HUES64 (cell line): ENCODE measurements around the gene STXBP4.
"Not testable (repeated sequence)": the region's sequence is repeated elsewhere in the genome, so short reads cannot be mapped to it uniquely, and the experiment has no call there.

Experiments used
- H3K27ac ChIP-seq: 2 replicates; pipeline ENCODE4 v1.7.0; 2013; ENCODE audit warnings: low read depth, low read length, inconsistent platforms
- H3K27me3 ChIP-seq: 2 replicates; pipeline ENCODE4 v1.6.1; 2013; ENCODE audit warnings: mild to moderate bottlenecking, low read length; ENCODE audit not compliant: insufficient read depth
- H3K36me3 ChIP-seq: 2 replicates; pipeline ENCODE4 v1.6.1; 2013; ENCODE audit warnings: mild to moderate bottlenecking, low read length; ENCODE audit not compliant: insufficient read depth
- H3K4me1 ChIP-seq: 2 replicates; pipeline ENCODE4 v1.6.1; 2013; ENCODE audit warnings: mild to moderate bottlenecking, low read length, moderate library complexity; ENCODE audit not compliant: insufficient read depth
- H3K4me3 ChIP-seq: 2 replicates; pipeline ENCODE4 v1.5.1; 2013; ENCODE audit warnings: mild to moderate bottlenecking, low read length, moderate library complexity
- H3K9ac ChIP-seq: 2 replicates; pipeline ENCODE4 v1.6.1; 2013; ENCODE audit warnings: mild to moderate bottlenecking, low read depth, low read length
- H3K9me3 ChIP-seq: 2 replicates; pipeline ENCODE4 v1.6.1; 2013; ENCODE audit warnings: low read depth, low read length; ENCODE audit not compliant: insufficient read depth
- whole genome bisulfite sequencing: fragments of 150-250, 120-280 bp; methylation state at CpG from one replicate; pipeline ENCODE4 v1.1.7; 2013; ENCODE audit warnings: missing lambda C conversion rate; 5-methylcytosine and 5-hydroxymethylcytosine counted together

STXBP4 gene

DNA sequence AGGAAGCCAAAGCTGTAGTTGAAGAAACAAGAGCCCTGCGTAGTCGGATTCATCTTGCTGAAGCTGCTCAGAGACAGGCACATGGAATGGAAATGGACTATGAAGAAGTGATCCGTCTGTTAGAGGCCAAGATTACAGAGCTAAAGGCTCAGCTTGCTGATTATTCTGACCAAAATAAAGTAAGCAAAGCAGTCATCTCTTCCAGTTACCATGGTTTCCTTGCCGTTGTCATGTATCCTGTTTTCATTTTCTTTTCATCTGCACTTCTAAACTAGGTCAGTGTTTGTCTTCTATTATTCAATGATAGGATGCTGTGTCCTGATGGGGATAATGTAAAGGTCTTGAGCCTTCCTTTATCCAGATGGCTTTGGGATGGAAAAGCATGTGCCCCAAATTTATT, 104.3 kb downstream of the STXBP4 start:
- Histone ChIP-seq H3K4me3 (no peak overlapping the region), H3K9me3 (no peaks in the 10 kb centered on the region), H3K27ac (no peak overlapping the region), H3K9ac (no peak overlapping the region), H3K4me1 (no peaks in the 10 kb centered on the region; the same call in 1 of the 2 replicates), H3K27me3 (no peaks in the 10 kb centered on the region), H3K36me3 (peaks cover 4% of the 10 kb centered on the region; the same call in 1 of the 2 replicates)
- 91% methylated on average over 4 of the region's 4 CpGs for whole genome bisulfite sequencing

DNA sequence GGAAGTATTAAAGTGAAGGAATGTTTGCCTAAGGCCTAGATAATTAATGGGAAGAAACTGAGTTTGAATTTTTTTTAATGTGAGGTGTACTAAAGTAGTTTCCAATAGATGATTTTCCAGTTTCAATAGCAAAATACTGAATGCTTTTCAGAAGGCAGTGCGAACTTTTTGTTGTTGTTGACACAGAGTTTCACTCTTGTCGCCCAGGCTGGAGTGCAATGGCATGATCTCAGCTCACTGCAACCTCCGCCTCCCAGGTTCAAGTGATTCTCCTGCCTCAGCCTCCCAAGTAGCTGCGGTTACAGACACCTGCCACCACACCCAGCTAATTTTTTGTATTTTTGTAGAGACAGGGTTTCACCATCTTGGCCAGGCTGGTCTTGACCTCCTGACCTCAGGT, 104.9 kb downstream of the STXBP4 start:
- H3K4me3 ChIP-seq, H3K27ac ChIP-seq, H3K9ac ChIP-seq, H3K36me3 ChIP-seq, H3K27me3 ChIP-seq, H3K9me3 ChIP-seq, H3K4me1 ChIP-seq: not testable (repeated sequence)
- WGBS = 95% methylated on average over 4 of the region's 4 CpGs

DNA sequence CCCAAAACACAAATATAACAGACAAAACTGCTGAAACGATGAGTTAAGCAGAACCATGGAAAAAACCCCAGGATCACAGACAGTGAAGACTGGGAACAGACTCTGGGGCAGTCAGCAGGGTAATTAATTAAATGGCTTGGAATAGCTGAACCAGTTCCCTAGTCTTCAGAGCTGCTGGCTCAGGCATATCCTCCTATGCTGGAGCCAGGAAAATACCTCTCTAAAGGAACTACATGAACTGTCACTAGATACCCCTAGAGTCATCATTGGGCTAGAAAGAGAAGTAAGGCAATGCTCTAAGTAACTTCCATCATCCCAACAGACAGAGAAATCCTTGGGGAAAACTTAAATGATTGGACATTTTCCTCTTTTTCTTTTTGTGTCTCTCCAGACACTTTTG, 113.0 kb downstream of the STXBP4 start:
- Histone ChIP-seq H3K4me1 (no peaks in the 10 kb centered on the region), H3K9me3 (no peaks in the 10 kb centered on the region), H3K27ac (no peak overlapping the region), H3K4me3 (no peak overlapping the region), H3K27me3 (no peaks in the 10 kb centered on the region), H3K36me3 (no peaks in the 10 kb centered on the region; the same call in none of the 2 replicates), H3K9ac (no peak overlapping the region)
- 95% methylated on average over 1 of the region's 1 CpG for WGBS

DNA sequence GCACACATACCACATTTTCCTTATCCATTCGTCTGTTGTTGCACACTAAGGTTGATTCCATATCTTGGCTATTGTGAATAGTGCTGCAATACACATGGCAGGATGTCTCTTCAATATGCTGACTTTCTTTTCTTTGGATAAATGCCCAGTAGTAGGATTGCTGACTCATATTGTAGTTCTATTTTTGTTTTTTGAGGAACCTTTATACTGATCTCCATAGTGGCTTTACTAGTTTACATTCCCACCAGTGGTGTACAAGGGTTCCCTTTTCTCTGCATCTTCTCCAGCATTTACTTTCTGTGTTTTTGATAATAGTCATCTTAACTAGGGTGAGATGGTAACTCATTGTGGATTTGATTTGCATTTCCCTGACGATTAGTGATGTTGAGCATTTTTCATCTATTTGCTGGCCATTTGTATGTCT, 118.1 kb downstream of the STXBP4 start:
- no peaks in the 10 kb centered on the region; the same call in none of the 2 replicates for H3K36me3 ChIP-seq
- H3K27ac ChIP-seq = no peak overlapping the region
- H3K9ac ChIP-seq = no peak overlapping the region
- no peak overlapping the region for H3K4me3 ChIP-seq
- H3K9me3 ChIP-seq = no peaks in the 10 kb centered on the region
- peaks cover 11% of the 10 kb centered on the region; the same call in 1 of the 2 replicates for H3K4me1 ChIP-seq
- WGBS = 97% methylated on average over 2 of the region's 2 CpGs
- H3K27me3 ChIP-seq = no peaks in the 10 kb centered on the region

DNA sequence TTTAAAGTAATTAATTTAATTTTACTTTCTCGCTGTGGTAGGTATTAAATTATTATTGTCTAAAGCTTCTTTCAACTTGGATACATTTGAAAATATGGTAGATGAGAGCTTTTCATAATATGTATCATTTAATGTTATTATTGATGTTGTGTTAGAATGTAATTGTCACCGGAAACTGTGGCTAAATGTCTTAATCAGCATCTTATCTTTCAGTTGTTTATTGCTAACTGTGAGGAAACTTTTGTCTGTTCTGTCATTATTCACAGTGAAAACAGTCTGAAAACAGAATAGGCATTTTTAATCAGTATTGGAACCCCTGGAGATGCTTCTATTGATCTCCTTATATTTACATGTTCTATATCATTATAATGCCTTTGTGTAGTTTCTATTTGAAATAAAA, 120.7 kb downstream of the STXBP4 start:
- no peaks in the 10 kb centered on the region for H3K27me3 ChIP-seq
- 96% methylated on average over 2 of the region's 2 CpGs for WGBS
- H3K9me3 ChIP-seq = no peaks in the 10 kb centered on the region
- H3K9ac ChIP-seq = no peak overlapping the region
- H3K4me1 ChIP-seq = peaks cover 11% of the 10 kb centered on the region; the same call in 1 of the 2 replicates
- H3K27ac ChIP-seq = no peak overlapping the region
- no peak overlapping the region for H3K4me3 ChIP-seq
- H3K36me3 ChIP-seq = no peaks in the 10 kb centered on the region; the same call in 1 of the 2 replicates

DNA sequence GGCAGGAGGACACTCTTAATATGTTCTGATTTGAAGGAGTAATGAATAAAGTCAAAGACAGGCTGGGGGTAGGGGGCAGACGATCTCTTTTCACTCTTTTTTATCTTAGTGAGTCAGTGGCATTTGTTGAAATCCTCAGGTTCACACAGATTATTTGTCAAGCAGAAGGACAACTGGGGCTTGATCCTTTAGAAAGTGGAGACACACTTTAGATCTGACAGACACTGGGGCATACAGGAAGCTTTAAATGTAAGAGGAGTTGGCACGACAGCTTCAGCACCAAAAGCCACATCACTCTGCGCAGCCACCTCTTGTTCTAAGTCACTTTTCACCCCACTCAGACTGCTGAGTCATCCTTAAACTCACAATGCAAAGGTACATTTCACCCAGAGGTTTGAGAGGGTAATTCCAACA, 121.5 kb downstream of the STXBP4 start:
- Histone ChIP-seq H3K4me3 (no peak overlapping the region), H3K4me1 (peaks cover 11% of the 10 kb centered on the region; the same call in 1 of the 2 replicates), H3K36me3 (no peaks in the 10 kb centered on the region; the same call in 1 of the 2 replicates), H3K9ac (peak overlapping the region; percentile 5; the same call in 1 of the 2 replicates), H3K9me3 (no peaks in the 10 kb centered on the region), H3K27me3 (no peaks in the 10 kb centered on the region), H3K27ac (no peak overlapping the region)
- 81% methylated on average over 3 of the region's 3 CpGs for WGBS

DNA sequence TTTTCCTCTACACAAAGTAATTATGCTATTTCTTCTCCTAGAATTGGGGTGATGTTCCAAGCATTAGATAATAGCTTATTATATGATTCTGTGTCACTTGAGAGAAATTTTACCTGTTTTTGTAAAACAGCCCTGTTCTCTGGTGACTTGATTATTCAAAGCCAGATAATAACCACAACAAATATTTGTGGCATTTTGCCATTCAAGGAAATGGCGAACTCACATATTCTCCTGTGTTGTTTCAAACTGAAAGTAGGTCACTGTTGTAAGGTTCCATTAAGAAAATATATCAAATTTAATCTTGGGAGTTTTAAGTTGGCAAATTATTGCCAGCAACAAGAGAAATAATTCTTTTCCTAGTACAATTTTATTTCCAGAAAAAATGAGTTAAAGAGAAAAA, 124.8 kb downstream of the STXBP4 start:
- 100% methylated on average over 1 of the region's 1 CpG for WGBS
- peaks cover 11% of the 10 kb centered on the region; the same call in 1 of the 2 replicates for H3K4me1 ChIP-seq
- no peak overlapping the region for H3K4me3 ChIP-seq
- no peak overlapping the region for H3K27ac ChIP-seq
- H3K9me3 ChIP-seq = no peaks in the 10 kb centered on the region
- no peaks in the 10 kb centered on the region for H3K27me3 ChIP-seq
- no peaks in the 10 kb centered on the region for H3K36me3 ChIP-seq
- H3K9ac ChIP-seq = no peak overlapping the region

DNA sequence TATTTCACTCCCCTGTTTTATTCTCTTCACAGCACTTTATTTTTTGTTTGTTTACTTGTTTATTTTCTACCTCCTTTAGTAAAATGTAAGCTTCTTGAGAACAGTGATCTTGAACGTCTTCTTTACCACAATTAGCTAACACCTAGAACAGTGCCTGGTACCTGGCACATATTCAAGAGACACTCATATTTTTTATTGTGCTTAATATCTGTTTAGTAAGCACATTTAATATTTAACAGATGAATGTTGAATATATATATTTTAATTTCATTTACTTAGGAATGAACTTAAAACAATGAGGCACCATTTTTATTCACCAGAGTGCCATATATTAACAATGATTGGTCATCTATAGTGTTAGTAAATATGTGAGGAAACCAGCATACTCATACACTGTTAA, 130.2 kb downstream of the STXBP4 start:
- Histone ChIP-seq H3K9me3 (no peaks in the 10 kb centered on the region), H3K27ac (no peak overlapping the region), H3K9ac (no peak overlapping the region), H3K27me3 (no peaks in the 10 kb centered on the region), H3K4me1 (no peaks in the 10 kb centered on the region), H3K36me3 (no peaks in the 10 kb centered on the region), H3K4me3 (no peak overlapping the region)
- 100% methylated on average over 1 of the region's 1 CpG for WGBS

DNA sequence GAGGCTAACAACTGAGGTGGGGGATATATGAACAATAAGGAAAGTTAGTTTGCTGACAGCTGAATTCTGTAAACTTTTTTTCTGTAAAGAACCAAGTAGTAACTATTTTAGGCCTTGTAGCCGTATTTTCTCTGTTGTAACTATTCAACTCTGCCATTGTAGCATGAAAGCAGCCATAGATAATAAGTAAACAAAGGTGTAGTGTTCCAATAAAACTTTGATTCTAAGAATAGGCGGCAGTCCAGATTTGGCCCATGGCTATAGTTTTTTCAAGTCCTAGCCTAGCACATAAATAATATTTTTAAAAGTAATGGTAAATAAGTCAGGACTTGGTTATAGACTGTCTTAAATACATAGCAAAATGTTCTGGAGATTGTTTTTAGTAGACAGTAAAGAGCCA, 142.0 kb downstream of the STXBP4 start:
- Histone ChIP-seq H3K36me3 (no peaks in the 10 kb centered on the region), H3K4me1 (no peaks in the 10 kb centered on the region), H3K9me3 (no peaks in the 10 kb centered on the region), H3K9ac (no peak overlapping the region), H3K4me3 (no peak overlapping the region), H3K27ac (no peak overlapping the region), H3K27me3 (no peaks in the 10 kb centered on the region)
- WGBS = 100% methylated on average over 2 of the region's 2 CpGs

DNA sequence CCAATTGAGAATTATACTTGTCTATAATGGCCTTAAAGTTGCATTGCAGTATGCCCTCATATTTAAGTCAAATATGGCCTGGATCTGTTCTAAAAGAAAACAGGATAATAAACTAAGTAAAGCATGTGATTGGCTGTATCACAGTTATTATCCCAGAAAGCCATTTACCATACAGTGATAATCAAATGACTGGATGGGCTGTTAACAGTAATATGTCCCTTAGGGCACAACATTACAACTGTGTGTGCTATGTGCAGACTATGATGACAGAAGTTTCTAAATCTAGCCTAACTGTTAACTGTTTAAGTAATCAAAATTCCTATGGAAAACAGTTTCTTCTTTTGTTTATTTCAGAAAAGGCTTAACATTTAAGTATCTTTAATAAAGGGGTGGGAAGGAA, 145.7 kb downstream of the STXBP4 start:
- no peaks in the 10 kb centered on the region for H3K27me3 ChIP-seq
- no peak overlapping the region for H3K27ac ChIP-seq
- no peak overlapping the region for H3K4me3 ChIP-seq
- H3K9me3 ChIP-seq = no peaks in the 10 kb centered on the region
- no peaks in the 10 kb centered on the region for H3K36me3 ChIP-seq
- no peaks in the 10 kb centered on the region for H3K4me1 ChIP-seq
- no peak overlapping the region for H3K9ac ChIP-seq

DNA sequence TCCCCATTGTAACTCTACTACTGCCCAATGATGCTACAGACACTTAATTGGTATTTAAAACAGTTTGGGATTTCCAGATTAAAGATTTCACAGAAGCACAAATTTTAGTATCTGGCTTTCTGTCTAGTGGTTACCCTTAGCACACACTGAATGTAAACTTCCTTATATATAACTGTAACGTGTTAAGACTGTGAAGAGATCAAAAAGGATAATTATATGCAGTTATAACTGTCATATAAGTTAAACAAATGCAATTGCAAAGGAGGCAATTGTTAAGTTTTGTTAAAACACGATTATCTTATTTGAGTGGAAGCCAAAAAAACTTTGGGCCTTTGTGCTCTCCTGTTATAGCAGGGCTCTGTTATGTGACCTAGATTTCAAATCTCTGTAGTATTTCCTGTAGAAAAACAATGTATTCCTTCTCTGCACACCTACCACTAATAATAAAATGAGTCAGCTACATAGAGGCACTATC, 147.9 kb downstream of the STXBP4 start:
- H3K9ac ChIP-seq = no peak overlapping the region
- H3K4me1 ChIP-seq = no peaks in the 10 kb centered on the region
- H3K27me3 ChIP-seq = no peaks in the 10 kb centered on the region
- H3K4me3 ChIP-seq = no peak overlapping the region
- H3K9me3 ChIP-seq = no peaks in the 10 kb centered on the region
- 90% methylated on average over 1 of the region's 2 CpGs for WGBS
- no peaks in the 10 kb centered on the region for H3K36me3 ChIP-seq
- no peak overlapping the region for H3K27ac ChIP-seq

DNA sequence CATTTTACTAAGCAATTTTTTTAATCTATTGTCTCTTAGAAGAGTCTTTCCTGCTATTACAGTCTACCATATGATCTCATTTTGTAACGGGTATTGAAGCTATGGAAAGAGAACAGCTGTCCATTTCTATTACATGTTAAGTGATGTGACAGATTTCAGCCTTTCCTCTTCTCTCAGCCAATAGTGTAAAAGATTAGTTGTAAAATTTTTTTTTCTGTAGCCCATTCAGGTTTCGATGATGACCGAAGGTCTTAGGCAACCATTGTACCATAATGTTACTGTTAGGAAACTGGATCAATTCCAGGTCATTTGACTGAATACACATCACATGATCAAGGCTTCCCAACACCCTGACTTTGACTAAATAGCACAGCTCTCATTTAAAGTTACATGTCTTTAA, 148.6 kb downstream of the STXBP4 start:
- Histone ChIP-seq H3K4me1 (no peaks in the 10 kb centered on the region), H3K9ac (no peak overlapping the region), H3K27ac (no peak overlapping the region), H3K36me3 (no peaks in the 10 kb centered on the region), H3K4me3 (no peak overlapping the region), H3K9me3 (no peaks in the 10 kb centered on the region), H3K27me3 (no peaks in the 10 kb centered on the region)
- 78% methylated on average over 2 of the region's 3 CpGs for WGBS
